Right lobe of liver (tissue), 4 donors: ENCODE measurements around the gene HTR4.

Experiments used
- POLR2A ChIP-seq: fragments of 450-650 bp; IDR thresholded peaks from one replicate; pipeline ENCODE4 v1.6.1; 2017; ENCODE audit warnings: antibody characterized with exemption, mild to moderate bottlenecking
- TF ChIP-seq, protein P1 (sequence below), 4 donors: fragments of 200-600 bp in 3 of 4; fragments of 450-650 bp in 1 of 4; IDR thresholded peaks; one replicate each; pipeline versions ENCODE4 v1.5.1 to v1.8.0; 2016 to 2022; ENCODE audit warnings: antibody characterized with exemption in 4 of 4, mild to moderate bottlenecking in 2 of 4
- donor health status: DM: no; HTN: no; CAD: no.
- donor health status: DM: no; HTN: no; CAD: no.
- donor health status: DM: no; HTN: yes; CAD: no.

DNA sequence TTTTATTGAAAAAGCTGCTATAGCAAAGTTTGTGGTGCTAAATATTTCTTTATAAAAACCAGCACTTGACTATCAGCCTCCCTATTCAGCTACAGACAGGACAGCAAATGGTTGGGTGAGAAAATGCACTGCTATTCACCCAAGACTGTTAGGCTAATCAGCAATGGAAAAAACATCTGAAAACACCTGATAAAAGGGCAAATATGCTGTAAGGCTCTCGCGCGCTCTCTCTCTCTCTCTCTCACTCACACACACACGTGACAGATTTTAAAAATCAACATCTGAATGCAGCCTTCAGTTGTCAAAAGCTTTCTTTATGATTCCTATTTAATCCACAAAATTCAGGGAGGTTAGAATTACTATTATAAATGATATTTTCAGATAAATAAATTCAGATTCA lies 80.2 kb downstream of the HTR4 start:
- TF ChIP-seq, protein P1, sequence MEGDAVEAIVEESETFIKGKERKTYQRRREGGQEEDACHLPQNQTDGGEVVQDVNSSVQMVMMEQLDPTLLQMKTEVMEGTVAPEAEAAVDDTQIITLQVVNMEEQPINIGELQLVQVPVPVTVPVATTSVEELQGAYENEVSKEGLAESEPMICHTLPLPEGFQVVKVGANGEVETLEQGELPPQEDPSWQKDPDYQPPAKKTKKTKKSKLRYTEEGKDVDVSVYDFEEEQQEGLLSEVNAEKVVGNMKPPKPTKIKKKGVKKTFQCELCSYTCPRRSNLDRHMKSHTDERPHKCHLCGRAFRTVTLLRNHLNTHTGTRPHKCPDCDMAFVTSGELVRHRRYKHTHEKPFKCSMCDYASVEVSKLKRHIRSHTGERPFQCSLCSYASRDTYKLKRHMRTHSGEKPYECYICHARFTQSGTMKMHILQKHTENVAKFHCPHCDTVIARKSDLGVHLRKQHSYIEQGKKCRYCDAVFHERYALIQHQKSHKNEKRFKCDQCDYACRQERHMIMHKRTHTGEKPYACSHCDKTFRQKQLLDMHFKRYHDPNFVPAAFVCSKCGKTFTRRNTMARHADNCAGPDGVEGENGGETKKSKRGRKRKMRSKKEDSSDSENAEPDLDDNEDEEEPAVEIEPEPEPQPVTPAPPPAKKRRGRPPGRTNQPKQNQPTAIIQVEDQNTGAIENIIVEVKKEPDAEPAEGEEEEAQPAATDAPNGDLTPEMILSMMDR (IDR thresholded peaks at IDR 0.05), result no peak
- TF ChIP-seq POLR2A, result no peak
